Stimulated activated CD4-positive, alpha-beta T cell treated with anti-CD3 and anti-CD28 coated beads, TNF-alpha, amount 100 ng/mL, for 24 hours (primary cell): ENCODE measurements around the gene CEP63.

Source experiments
- DNase-seq, 3 experiments: peaks; one replicate each; pipeline ENCODE4 v3.0.0-alpha.2; 2020; ENCODE audit warnings: low read depth in 3 of 3

Gene CEP63

DNA sequence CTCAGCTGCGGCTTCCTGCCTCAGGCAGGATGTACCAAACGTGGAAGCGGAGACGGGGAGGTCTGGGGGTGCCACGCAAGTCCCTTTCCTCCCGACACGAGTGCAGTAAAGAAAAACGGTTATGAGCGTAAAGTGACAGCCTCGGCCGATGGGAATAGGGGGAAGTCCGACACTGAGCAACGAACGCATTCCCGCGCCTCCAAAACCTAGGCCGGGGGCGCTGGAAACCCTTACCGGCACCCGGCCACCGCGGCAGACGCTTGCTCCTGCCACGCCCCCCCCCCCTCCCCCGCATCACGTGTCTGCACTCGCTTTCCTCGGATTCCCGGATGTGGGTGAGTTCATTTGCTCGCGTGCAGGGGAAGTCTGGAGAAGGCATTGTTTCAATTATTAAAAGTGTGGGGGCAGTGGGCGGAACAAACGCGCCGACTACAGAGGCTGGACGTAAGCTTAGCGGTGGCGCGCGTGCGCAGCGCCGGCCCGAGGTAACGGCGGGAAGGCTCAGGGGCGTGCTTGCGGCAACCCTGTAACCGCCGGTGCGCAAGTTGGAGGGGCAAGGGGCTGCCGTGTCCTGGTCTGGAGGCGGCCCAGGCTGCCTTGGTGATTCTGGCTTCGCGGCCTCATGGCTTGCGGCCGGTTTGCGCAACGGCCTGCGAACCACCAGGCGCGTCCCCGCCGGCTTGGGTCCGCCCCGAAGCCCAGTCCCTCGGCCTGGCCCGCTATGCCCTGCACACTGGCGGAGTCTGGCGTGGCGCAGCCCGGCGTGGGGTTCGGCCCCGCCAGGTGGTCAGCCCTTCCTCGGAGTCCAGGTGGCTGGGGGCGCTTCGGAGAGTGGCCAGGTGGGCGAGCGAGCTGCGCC, at the start of gene CEP63, which contains the start of gene ANAPC13:
CEP63 (plus strand) TSS at position 340 of the 859 bp plus-strand sequence. CDS start 9,264 bp downstream, outside the sequence.
ANAPC13 (minus strand) TSS at position 268 of the 859 bp plus-strand sequence. CDS start 3,081 bp downstream, outside the sequence.
- DNase-seq: peak; percentile 83 to 90 (median 88)

DNA sequence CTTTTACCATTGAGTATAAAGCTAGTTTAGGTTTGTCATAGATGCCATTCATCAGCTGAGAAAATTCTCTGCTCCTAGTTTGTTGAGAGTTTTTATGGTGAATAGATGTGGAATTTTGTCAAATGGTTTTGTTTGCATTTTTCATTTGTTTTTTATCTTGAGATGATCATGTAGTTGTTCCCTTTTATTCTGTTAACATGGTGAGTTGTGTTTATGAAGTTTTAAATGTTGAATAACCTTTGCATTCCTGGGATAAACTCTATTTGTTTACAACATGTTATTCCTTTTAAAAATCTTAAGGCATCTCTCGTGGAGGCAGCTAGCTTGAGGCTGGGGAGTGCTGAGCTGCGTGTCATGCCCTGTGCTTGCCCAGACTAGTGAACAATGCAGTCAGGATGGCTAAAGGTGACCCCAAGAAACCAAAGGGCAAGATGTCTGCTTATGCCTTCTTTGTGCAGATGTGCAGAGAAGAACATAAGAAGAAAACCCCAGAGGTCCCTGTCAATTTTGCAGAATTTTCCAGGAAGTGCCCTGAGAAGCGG, 48.6 kb upstream of the CEP63 start:
- DNase-seq: no peak

DNA sequence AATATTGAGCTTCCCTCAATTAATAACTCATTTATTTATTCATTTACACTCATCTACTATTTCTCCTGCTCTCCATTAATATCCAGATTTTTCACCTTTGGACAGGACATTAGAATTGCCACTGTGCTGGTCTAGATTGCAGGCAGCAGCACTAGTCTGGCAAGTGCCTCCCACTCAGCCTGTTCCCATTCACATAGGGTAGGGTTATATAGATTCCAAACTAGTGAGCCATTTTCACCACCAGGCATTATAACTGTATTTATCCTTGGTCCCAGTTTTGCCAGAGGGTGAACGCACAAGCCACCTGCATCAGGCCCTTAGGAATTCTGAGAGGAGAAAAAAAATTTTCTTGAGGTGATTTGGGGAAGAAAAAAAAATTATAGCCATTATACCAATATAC, 44.5 kb upstream of the CEP63 start:
- DNase-seq: no peak

DNA sequence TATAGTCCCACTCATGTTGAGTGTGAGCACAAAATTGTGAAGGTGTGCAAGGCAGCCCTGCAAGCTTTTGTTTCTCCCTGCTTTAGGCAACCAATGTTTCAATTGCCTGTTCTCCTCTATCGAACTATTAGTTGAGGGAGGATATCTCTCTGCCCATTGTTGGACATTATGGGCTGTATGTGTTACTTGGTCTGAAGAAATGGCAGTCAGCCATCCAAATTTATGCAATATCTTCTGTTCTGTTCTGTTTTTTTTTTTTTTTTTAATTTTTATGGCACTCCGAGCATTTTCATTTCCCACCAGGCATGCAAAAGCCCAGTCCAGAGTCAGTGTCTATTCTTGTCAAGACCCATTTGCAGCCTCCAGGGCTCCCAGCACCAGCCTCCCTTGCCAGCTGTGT, 44.0 kb upstream of the CEP63 start:
- no peak for DNase-seq

DNA sequence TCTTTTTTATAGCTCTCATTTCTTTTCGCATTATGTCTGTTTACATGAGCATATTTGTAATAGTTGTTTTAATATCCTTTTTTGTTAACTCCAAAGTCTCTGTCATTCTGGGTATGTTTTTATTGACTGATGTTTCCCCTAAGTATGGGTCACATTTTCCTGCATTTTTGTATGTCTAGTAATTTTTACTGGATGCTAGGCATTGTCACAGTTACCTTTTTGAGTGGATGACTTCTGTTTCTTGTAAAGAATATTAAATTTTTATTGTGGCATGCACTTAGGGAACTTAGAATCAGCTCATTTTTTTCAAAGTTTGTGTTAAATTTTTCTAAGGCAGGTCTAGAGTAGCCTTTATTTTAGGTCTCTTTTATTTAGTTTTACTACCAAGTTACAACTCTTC, 40.8 kb upstream of the CEP63 start:
- DNase-seq: no peak

DNA sequence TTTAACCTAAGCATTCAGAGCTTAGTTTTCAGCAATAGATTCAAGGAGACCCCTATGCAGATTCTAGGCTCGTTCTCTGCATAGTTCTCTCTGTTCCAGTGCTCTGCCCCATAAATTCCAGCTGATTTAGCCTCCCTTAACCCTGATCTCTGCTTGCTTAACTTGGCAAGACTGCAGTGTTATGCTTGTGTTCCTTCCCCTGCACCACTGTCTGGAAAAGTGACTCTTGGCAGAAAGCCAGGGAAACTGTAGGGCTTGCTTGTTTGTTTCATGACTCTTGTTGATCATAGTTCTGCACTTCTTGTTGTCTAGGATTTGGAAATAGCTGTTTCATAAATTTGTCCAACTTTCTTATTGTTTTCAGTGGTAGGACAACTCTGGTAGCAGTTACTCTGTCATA, 40.2 kb upstream of the CEP63 start:
- DNase-seq: no peak

DNA sequence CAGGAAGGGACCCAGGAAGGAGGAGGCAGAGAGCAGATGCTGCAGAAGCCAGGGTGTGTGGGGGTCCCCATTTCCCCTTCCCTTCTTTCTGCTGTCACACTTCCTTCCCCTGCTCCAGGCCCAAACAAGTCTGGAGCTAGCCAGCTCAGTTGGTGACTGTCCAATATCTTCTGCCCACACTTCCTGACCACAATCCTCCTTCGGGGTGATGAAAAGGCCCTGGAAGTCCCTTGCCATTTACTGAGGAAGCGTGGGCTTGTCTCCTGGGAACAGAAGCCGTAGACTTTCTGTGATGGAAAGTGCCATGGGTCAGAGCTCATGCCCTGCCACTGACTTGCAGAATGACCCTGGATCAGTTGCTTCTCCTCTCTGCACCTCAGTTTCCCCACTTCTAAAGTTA, 39.1 kb upstream of the CEP63 start:
- no peak for DNase-seq

DNA sequence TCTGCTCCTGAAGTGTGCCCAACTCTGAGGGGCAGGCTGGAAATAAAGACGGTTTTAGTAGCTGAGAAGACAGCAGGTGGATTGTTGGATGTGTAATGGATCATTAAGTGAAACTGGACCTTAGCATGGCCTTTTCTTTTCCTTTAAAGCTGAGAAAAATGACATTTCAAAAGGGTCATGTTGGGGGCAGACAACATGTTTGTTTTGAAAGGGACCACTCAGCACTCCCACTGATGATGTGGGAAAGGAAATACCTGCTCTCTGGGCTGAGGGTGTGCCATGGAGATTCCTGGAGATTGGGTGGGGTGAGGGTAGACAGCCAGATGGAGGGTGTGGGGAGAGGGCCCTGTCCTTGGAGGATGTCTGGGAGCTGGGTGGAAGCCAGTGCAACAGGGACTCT, 38.5 kb upstream of the CEP63 start:
- no peak for DNase-seq

DNA sequence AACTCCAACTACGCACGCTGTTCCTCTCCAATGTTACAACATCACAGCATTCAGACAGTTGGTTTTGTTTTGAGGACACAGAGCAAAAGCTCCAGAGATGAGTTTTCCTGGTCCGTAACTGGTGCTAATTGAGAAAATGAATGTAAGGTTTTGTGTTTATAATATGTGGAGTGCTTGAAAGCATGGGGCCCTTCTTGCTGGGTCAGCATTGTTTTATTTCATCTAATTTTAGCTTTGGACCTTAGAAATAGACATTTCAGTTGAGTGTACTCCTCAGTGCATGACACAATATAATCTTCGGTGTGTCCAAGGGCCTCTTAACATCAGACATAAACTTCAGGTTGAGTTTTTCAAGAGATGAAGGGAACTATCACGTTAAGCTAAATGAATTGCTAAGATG, 37.2 kb upstream of the CEP63 start:
- no peak for DNase-seq

DNA sequence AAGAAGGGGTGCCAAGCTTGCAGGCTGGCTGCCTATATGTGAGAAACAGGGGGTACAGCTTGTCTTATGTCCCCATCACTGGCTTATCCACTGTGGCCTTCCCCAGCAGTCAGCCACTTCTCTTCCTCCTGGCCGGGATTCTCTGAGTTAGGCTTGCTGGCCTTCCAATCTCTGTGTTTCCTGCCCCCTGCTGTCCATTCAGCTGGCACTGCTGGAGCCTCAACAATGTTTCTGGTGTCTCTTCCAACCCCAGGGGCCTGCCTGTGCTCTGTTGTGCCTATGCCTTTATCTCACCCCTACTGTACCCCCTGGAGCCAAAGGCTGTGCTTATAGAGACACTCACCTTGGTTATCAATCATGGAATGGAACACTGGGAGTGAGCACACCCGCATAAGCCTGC, 36.6 kb upstream of the CEP63 start:
- no peak for DNase-seq

DNA sequence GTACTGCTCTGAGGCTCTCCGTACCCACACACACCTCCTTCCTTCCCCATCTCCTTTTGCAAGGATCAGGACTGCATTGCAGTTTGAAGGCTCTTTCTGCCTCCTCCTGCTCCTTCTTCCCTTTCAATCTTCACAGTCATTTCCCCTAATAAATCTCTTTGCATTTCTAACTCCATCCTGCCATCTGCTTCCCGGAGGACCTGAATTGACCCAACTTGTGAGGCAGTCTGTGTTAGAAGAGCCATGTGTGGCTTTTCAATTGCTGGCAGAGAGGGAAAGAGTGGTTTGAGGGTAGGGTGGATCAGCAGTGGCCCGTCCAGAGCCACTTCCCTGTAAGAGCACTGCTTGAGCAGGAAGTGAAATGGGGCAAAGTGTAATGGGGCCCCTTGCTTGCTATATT, 35.9 kb upstream of the CEP63 start:
- no peak for DNase-seq

DNA sequence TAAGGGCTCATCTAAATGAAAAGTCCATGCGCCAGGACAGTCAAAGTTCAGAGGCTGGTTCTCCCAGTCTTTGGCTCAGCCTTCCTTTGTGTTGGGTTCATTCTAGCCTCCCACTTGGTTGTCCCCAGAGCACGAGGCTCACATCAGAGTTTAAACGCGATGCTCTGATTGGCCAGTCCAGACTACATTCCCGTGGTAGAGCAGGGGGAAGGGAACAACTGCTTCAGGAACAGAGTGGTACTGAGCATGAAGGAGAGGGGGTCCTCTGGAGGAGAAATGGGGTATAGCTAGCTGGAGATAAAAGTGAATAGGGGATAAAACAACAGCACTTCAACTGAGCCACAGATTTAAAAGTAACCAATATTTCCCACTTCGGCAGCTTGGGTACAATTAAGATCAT, 32.2 kb upstream of the CEP63 start:
- DNase-seq: no peak

DNA sequence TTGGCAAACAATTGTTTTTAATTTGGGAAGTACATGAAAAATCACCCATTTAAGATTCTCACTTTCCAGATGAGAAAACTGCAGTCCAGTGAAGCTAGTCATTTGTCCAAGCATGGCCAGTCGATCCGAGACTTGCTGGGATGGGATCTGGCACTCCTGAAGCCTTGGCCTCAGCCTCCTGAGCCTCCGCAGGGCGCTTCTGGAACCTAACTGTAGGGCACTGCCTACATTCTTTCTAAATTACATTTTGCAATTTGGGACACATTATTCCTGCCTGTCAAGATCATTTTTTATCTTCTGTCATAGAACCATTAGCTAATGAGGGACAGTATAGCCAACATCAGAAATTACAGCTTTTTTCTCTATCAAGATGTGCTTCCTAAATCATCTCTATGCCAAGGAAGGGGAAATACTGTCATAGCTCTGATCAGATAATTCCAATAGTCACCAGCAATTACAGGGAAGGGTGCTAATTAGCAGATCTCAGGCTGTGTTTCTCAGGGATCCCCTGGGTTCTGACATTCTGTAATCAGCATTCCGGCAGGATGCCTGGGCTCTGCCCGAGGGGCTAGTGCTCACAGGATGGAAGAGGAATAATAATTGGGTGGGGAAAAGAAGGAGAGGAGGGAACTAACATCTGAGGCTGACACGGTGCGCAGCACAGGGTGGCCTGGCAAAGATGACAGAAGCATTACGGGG, 28.3 kb upstream of the CEP63 start:
- DNase-seq: no peak

DNA sequence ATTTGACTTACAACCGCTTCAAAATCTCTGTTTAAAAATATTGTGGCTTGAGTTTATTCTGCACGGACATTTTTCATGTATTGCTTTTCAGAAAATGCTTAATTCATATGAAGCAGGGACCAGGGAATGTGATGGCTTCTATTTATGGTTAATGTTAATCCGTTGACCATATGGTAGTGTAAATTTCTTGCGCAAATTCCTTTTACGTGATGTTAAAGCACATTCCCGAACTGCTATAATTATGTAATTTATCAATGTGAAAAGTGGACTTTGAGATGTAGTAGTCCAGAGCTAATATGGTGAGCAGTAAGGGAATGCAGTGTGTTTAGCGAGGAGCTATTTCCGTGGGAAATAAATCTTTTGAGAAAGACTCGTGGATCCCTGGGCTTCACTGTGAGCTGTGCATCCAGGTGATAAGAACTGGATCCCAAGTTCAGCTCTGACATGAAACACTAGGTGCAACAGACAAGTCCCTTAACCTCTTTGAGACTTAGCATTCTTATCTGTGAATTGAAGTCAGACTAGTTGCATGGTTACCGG, 27.4 kb upstream of the CEP63 start:
- no peak for DNase-seq

DNA sequence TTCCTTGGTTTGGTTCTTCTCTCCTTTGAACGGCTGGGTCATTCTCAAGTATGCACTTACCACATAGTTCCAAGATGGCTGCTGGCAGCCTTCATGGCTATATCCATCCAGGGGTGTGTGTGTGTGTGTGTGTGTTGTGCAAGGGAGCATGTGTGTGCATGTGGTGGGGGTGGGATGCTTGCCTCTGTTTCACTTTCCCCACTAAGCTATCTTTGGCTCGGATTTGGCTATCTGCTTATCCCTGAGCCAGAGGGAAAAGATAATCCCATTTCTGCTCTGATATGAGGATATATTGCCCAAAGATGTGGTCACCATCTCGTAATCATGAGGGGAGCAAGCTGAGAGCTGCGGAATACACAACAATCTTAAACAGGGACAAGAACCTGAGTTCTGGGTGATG, 26.3 kb upstream of the CEP63 start:
- DNase-seq: no peak

DNA sequence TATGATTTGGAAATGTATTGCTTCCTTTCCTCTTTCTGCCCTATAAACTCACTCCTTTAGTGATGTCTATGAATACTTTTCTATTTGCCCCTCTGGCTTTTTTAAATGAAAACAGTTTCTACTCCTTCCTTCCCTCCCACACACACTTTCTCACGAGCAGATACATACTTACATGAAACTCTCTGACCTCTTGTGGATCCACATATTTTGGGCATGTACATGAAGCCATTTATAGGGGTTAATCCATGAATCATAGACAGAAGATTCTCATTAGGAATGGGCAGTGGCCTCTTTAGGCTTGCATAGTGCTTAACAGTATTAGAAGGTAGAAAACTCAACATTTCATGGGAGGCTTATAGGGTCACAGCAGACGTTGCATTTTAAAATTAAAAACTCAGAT, 24.9 kb upstream of the CEP63 start:
- no peak for DNase-seq

DNA sequence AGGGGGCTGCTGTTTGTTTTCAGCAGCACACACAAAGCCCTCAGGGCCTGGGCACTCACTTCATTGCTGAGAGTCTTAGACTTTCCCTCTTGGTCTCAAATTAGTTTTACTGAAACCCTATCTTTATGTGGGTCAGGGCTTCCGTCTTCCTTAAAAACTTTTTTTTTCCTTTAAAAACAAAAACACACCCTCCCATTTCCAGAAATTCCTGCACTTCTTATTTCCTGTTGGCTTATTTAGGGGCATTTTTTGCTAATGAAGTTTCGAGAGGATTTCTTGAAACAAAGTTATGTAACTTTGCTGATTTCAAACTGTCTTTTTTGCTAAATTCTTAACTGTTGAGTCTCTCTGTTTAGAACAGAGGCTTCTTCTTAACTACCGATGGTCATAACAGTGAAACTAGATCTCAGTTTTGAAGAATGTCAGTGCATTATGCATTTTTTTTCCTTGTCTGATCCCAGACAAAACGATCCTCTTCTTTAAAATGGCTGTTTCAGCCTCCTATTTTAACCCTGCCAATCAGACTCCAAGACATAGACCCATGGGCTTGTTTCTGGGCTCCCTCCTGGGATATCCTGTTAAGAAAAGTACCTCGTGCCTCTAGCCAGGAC, 23.4 kb upstream of the CEP63 start:
- DNase-seq: no peak

DNA sequence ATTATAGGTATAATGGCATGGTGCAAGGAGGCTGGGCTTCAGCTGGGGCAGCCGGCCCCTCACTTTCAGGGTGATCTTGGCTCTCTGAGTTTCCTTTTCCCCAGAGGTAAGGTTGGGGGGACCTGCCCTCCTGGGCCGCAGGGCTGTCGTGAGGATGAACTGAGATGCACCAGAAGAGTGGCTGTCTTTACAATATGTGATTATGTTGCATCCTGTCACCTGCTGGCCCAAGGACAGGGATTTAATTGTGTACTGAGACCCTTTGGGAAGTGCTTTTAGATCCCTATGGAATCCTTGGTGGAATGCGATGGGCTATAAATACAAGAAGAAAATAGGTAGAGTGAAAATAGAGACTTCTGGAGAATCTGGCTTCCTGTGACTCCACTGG, 22.2 kb upstream of the CEP63 start:
- no peak for DNase-seq

DNA sequence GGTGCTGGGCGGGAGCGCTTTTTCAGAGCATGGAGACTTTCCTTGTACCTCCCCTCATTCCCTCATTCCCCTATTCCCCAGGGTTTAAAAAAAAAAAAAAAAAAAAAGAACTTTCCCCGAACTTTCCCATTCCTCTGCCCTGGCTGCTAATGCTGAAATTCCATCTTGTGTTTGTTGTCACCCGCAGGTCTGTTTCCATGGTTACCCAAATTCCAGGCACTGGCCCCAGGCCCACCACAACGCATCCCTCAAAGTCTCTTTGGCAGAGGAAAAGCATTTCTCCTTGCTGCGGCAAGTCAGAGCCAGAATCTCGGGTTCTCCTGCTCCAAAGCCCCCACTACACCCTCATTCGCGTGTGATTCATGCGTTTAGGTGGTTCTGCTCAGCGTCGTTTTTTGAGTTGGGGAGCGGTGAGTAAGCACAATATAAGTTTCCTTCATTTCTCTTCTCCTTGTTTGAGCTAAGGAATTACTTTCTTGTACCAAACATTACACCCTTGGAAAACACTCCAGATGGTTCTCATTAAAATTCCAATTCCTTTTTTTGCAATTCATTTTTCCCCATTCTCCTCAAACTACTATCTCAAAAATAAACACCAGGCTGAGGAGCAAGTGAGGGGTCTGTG, 21.7 kb upstream of the CEP63 start:
- no peak for DNase-seq

DNA sequence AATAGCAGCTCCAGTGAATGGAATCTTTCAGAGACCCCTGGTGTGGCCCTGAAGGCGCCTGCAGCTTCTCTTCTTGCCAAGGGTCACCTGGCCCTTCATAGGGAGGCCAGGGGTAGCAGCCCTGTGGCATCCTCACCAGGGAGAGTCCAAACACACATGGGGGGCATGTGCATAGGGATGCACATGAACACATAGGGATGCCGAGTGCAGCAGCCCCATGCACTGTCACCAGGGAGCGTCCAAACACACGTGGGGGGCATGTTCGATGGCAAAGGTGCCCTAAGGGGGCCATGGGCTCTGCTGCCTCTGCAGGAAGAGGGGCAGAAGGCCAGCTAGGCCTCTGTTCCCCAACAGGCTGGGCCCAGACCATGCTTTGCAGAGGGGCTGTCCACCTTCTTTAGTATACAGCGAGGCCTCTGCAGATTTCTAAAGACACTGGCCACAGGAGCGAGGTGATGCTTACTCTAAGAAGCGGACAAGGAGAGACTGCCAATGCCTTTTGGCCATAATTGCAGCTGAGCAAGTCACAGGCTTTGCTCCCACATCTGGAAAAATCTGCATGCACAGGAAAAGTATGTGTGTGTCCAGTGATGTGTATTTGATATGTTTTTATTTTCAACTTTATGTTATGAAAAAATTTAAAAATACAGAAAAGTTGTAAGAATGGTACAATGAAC, 21.0 kb upstream of the CEP63 start:
- no peak for DNase-seq

DNA sequence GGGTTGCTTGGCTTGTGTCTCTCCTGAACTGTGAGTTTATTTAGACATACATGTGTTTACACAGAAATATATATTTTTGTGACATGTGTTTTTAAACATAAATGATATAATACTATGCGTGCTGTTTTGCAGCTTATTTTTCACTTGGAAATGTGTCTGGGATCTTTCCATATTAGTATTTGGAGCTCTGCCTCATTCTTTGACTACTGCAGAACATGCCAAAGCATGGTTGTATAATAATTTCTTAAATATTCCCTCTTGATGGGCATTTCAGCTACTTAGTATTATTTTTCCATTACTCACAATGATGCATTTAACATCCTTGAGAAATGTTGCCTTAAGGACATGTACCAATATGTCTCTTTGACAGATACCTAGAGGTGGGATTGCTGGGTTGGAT, 19.5 kb upstream of the CEP63 start:
- no peak for DNase-seq
